Trophoblast cell (in vitro differentiated cells and primary cell): ENCODE measurements around the gene NMNAT3.

Experiments
- DNase-seq, 2 donors: peaks; one replicate each; pipeline ENCODE4 v3.0.0-alpha.2; 2016
- H2AFZ ChIP-seq: 2 replicates; pipeline ENCODE4 v1.6.1; 2013; ENCODE audit warnings: low read length, moderate library complexity, mild to moderate bottlenecking; ENCODE audit not compliant: insufficient read depth, poor library complexity
- H2AK5ac ChIP-seq: 2 replicates; pipeline ENCODE4 v1.6.1; 2013; ENCODE audit warnings: mild to moderate bottlenecking, low read length
- H2BK120ac ChIP-seq: 2 replicates; pipeline ENCODE4 v1.6.1; 2013; ENCODE audit warnings: low read length, mild to moderate bottlenecking, moderate library complexity; ENCODE audit not compliant: insufficient read depth, poor library complexity
- H2BK12ac ChIP-seq: 2 replicates; pipeline ENCODE4 v1.6.1; 2013; ENCODE audit warnings: mild to moderate bottlenecking, low read length, moderate library complexity
- H2BK5ac ChIP-seq: 2 replicates; pipeline ENCODE4 v1.6.1; 2013; ENCODE audit warnings: low read length, low read depth, moderate library complexity, mild to moderate bottlenecking; ENCODE audit not compliant: poor library complexity
- H3K14ac ChIP-seq: 2 replicates; pipeline ENCODE4 v1.6.1; 2013; ENCODE audit warnings: mild to moderate bottlenecking, low read length
- H3K18ac ChIP-seq: 2 replicates; pipeline ENCODE4 v1.6.1; 2013; ENCODE audit warnings: mild to moderate bottlenecking, low read length
- H3K23ac ChIP-seq: 2 replicates; pipeline ENCODE4 v1.6.1; 2013; ENCODE audit warnings: low read length
- H3K27ac ChIP-seq: 2 replicates; pipeline ENCODE4 v1.5.1; 2013; ENCODE audit warnings: low read depth, mild to moderate bottlenecking, inconsistent platforms, low read length, moderate library complexity
- H3K27me3 ChIP-seq: 2 replicates; pipeline ENCODE4 v1.6.1; 2013; ENCODE audit warnings: inconsistent platforms, mild to moderate bottlenecking, low read length, moderate library complexity; ENCODE audit not compliant: insufficient read depth
- H3K36me3 ChIP-seq, 2 experiments: 1 replicate in 1 of 2; 2 replicates in 1 of 2; pipeline ENCODE4 v1.6.1; 2013; ENCODE audit warnings: low read length in 2 of 2, mild to moderate bottlenecking in 2 of 2, moderate library complexity in 1 of 2; ENCODE audit not compliant: insufficient read depth in 2 of 2, control insufficient read depth in 1 of 2
- H3K4ac ChIP-seq: 2 replicates; pipeline ENCODE4 v1.6.1; 2013; ENCODE audit warnings: low read depth, mild to moderate bottlenecking, low read length, moderate library complexity
- H3K4me1 ChIP-seq, 2 experiments: 1 replicate in 1 of 2; 2 replicates in 1 of 2; pipeline ENCODE4 v1.6.1; 2013; ENCODE audit warnings: low read length in 2 of 2, mild to moderate bottlenecking in 2 of 2, moderate library complexity in 1 of 2; ENCODE audit not compliant: insufficient read depth in 2 of 2, control insufficient read depth in 1 of 2
- H3K4me2 ChIP-seq: 2 replicates; pipeline ENCODE4 v1.6.1; 2013; ENCODE audit warnings: inconsistent platforms, mild to moderate bottlenecking, low read length, moderate library complexity
- H3K4me3 ChIP-seq: 2 replicates; pipeline ENCODE4 v1.5.1; 2013; ENCODE audit warnings: mild to moderate bottlenecking, low read depth, low read length, inconsistent platforms
- H3K79me1 ChIP-seq: one replicate; pipeline ENCODE4 v1.6.1; 2013; ENCODE audit warnings: low read length
- H3K79me2 ChIP-seq: 2 replicates; pipeline ENCODE4 v1.6.1; 2013; ENCODE audit warnings: low read length, mild to moderate bottlenecking; ENCODE audit not compliant: control insufficient read depth, insufficient read depth, poor library complexity
- H3K9ac ChIP-seq: 2 replicates; pipeline ENCODE4 v1.6.1; 2013; ENCODE audit warnings: mild to moderate bottlenecking, low read length
- H3K9me3 ChIP-seq: 2 replicates; pipeline ENCODE4 v1.6.1; 2013; ENCODE audit warnings: low read depth, mild to moderate bottlenecking, control low read depth, inconsistent platforms, low read length; ENCODE audit not compliant: insufficient read depth
- H4K12ac ChIP-seq: 2 replicates; pipeline ENCODE4 v1.6.1; 2013; ENCODE audit warnings: low read depth, mild to moderate bottlenecking, low read length, moderate library complexity
- H4K8ac ChIP-seq: 2 replicates; pipeline ENCODE4 v1.6.1; 2013; ENCODE audit warnings: low read depth, mild to moderate bottlenecking, low read length, moderate library complexity
- H4K91ac ChIP-seq: one replicate; pipeline ENCODE4 v1.6.1; 2013; ENCODE audit warnings: low read depth, mild to moderate bottlenecking, low read length, moderate library complexity
- WGBS: extraction: QIAGEN DNeasy Blood & Tissue Kit; methylation state at CpG from one replicate; pipeline ENCODE4 v1.1.7; 2013; ENCODE audit warnings: missing lambda C conversion rate; ENCODE audit not compliant: insufficient read length, insufficient coverage; ENCODE audit errors: extremely low coverage; 5-methylcytosine and 5-hydroxymethylcytosine counted together

The NMNAT3 gene

GRCh38 chr3:139657434-139657833 lies 20.3 kb downstream of the NMNAT3 start:
- no peaks in the 10 kb centered on the region for H3K27me3 ChIP-seq
- no peak overlapping the region for H3K18ac ChIP-seq
- H2BK12ac ChIP-seq = no peak overlapping the region
- H3K23ac ChIP-seq = no peak overlapping the region
- H4K91ac ChIP-seq = no peak overlapping the region
- no peak overlapping the region for H2BK5ac ChIP-seq
- H3K36me3 ChIP-seq = no peaks in the 10 kb centered on the region
- H2AFZ ChIP-seq = no peak overlapping the region
- H2AK5ac ChIP-seq = no peak overlapping the region
- H3K27ac ChIP-seq = no peak overlapping the region
- no peak overlapping the region for H3K4me3 ChIP-seq
- H3K4me1 ChIP-seq = no peaks in the 10 kb centered on the region
- no CpG with 5 or more reads among the region's 3 CpGs for WGBS
- peaks cover 1% of the 10 kb centered on the region for H3K9me3 ChIP-seq
- no peaks in the 10 kb centered on the region for H3K79me1 ChIP-seq
- no peak overlapping the region for H3K14ac ChIP-seq
- no peak for DNase-seq
- no peak overlapping the region for H4K12ac ChIP-seq
- no peaks in the 10 kb centered on the region for H3K79me2 ChIP-seq
- H2BK120ac ChIP-seq = no peak overlapping the region
- H3K4me2 ChIP-seq = no peak overlapping the region
- H3K9ac ChIP-seq = no peak overlapping the region
- H4K8ac ChIP-seq = no peak overlapping the region
- H3K4ac ChIP-seq = no peak overlapping the region

GRCh38 chr3:139655909-139656595 lies 21.7 kb downstream of the NMNAT3 start:
- peak; percentile 12 to 59 for DNase-seq
- no peak overlapping the region for H2AFZ ChIP-seq
- H3K27ac ChIP-seq = no peak overlapping the region
- H3K4me2 ChIP-seq = no peak overlapping the region
- no peaks in the 10 kb centered on the region for H3K4me1 ChIP-seq
- no CpG with 5 or more reads among the region's 4 CpGs for WGBS
- no peak overlapping the region for H3K18ac ChIP-seq
- no peak overlapping the region for H4K12ac ChIP-seq
- no peak overlapping the region for H3K4me3 ChIP-seq
- H3K79me2 ChIP-seq = no peaks in the 10 kb centered on the region
- peaks cover 1% of the 10 kb centered on the region for H3K9me3 ChIP-seq
- H4K8ac ChIP-seq = no peak overlapping the region
- H2BK5ac ChIP-seq = no peak overlapping the region
- H3K4ac ChIP-seq = no peak overlapping the region
- H2AK5ac ChIP-seq = no peak overlapping the region
- no peak overlapping the region for H3K23ac ChIP-seq
- no peaks in the 10 kb centered on the region for H3K79me1 ChIP-seq
- no peak overlapping the region for H2BK12ac ChIP-seq
- no peaks in the 10 kb centered on the region for H3K36me3 ChIP-seq
- H3K9ac ChIP-seq = no peak overlapping the region
- H2BK120ac ChIP-seq = no peak overlapping the region
- H3K14ac ChIP-seq = no peak overlapping the region
- no peaks in the 10 kb centered on the region for H3K27me3 ChIP-seq
- H4K91ac ChIP-seq = no peak overlapping the region

DNA sequence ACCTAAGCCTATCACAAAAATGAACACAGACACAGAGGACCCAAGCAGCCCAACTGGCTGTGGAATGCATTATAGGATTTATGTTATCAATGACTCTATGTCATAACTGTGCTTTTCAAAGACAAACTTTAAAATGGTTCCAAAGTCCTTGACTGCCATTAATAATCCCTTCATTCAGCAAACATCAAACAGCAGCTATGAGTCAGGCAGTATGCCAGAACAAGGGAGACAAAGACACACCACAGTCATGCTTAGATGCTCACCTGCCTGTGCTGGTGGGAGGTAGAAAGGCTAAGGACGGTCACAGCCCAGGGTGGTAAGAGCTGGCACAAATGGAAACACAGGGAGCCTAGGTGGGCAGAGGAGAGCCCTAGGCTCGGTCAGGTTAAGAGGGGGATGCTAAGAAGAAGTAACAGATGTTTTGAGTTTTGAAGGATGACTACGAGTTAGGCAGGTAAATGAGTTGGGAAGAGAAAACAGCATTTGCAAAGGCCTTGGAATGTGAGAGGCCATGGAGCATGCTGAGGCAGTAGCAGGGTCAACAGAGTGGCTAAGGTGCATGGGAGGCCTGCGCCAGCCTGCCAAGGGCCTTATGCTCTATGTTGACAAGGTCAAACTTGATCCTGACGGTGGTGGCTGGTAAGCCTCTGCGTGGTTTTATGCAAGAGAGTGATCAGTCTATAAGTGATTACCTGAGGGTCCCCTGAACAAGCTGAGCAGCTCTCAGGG lies 23.0 kb downstream of the NMNAT3 start:
- H2AFZ ChIP-seq = no peak overlapping the region
- H4K12ac ChIP-seq = no peak overlapping the region
- H3K79me2 ChIP-seq = no peaks in the 10 kb centered on the region
- no peak overlapping the region for H3K23ac ChIP-seq
- no peak overlapping the region for H3K4ac ChIP-seq
- no CpG with 5 or more reads among the region's 6 CpGs for WGBS
- no peak overlapping the region for H3K4me3 ChIP-seq
- no peak overlapping the region for H2BK5ac ChIP-seq
- H3K4me1 ChIP-seq = no peaks in the 10 kb centered on the region
- H4K8ac ChIP-seq = no peak overlapping the region
- no peak overlapping the region for H3K9ac ChIP-seq
- no peak overlapping the region for H3K27ac ChIP-seq
- DNase-seq = no peak
- no peak overlapping the region for H3K14ac ChIP-seq
- H3K9me3 ChIP-seq = peaks cover 1% of the 10 kb centered on the region
- no peak overlapping the region for H4K91ac ChIP-seq
- no peak overlapping the region for H2BK12ac ChIP-seq
- H2BK120ac ChIP-seq = no peak overlapping the region
- no peaks in the 10 kb centered on the region for H3K27me3 ChIP-seq
- no peak overlapping the region for H2AK5ac ChIP-seq
- no peak overlapping the region for H3K4me2 ChIP-seq
- no peak overlapping the region for H3K18ac ChIP-seq
- H3K79me1 ChIP-seq = no peaks in the 10 kb centered on the region
- H3K36me3 ChIP-seq = no peaks in the 10 kb centered on the region

GRCh38 chr3:139653582-139653981 lies 24.2 kb downstream of the NMNAT3 start:
- H3K4ac ChIP-seq = no peak overlapping the region
- no peak overlapping the region for H2AK5ac ChIP-seq
- no peak overlapping the region for H3K23ac ChIP-seq
- peaks cover 1% of the 10 kb centered on the region for H3K9me3 ChIP-seq
- no peak overlapping the region for H3K14ac ChIP-seq
- no peak overlapping the region for H2AFZ ChIP-seq
- no peak overlapping the region for H3K18ac ChIP-seq
- H4K8ac ChIP-seq = no peak overlapping the region
- H3K79me2 ChIP-seq = no peaks in the 10 kb centered on the region
- no peaks in the 10 kb centered on the region for H3K27me3 ChIP-seq
- H2BK12ac ChIP-seq = no peak overlapping the region
- no peak overlapping the region for H3K9ac ChIP-seq
- H4K12ac ChIP-seq = no peak overlapping the region
- no peak overlapping the region for H4K91ac ChIP-seq
- no peaks in the 10 kb centered on the region for H3K79me1 ChIP-seq
- H3K27ac ChIP-seq = no peak overlapping the region
- no peaks in the 10 kb centered on the region for H3K36me3 ChIP-seq
- no peak overlapping the region for H2BK120ac ChIP-seq
- H2BK5ac ChIP-seq = no peak overlapping the region
- H3K4me2 ChIP-seq = no peak overlapping the region
- no CpG with 5 or more reads among the region's 9 CpGs for WGBS
- no peaks in the 10 kb centered on the region for H3K4me1 ChIP-seq
- DNase-seq = no peak
- no peak overlapping the region for H3K4me3 ChIP-seq
